ENCODE results near the gene COL18A1. TPM values are rescaled to one million over a fixed set of nuclear protein-coding genes. Genes with fewer than 3 reads are reported as not detected.

COL18A1 gene
- total RNA-seq, 3 donors from 2014 or later (not counting 1 experiment from before 2014, with no cell fraction given), result 12.3 to 22.3 (median 12.7) TPM

DNA sequence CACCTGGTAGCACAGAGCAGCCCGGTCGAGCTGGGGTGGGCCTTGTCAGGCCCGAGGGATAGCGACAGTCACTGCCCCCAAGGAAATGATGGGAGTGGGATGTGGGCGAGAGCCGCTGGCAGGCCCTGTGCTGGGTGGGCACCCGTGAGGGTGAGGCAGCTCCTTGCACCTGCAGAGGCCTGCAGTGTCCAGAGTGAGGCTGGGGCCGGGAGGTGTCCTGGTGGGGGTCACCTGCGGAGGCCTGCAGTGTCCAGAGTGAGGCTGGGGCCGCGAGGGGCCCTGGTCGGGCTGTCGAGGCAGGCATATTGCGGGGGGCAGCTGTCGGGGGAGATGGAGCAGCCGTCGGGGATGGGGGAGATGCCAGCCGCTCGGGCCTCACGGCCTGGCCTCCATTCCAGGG, 87.8 kb downstream of the COL18A1 start:
- no peak overlapping the region for H3K27ac ChIP-seq (ENCODE audit: low read length)
- Mint-ChIP-seq H3K27ac (no peak overlapping the region), H3K4me3 (no peak overlapping the region), H3K36me3 (no peaks in the 10 kb centered on the region), H3K9me3 (no peaks in the 10 kb centered on the region), H3K4me1 (no peaks in the 10 kb centered on the region), H3K27me3 (ENCODE audit: low read depth in 2 of 2) (no peaks in the 10 kb centered on the region)
- ATAC-seq (no peak), DNase-seq (no peak)
- H3K36me3 ChIP-seq (ENCODE audit: control insufficient read depth, insufficient read depth, low read length), result no peaks in the 10 kb centered on the region
- WGBS (ENCODE audit: insufficient coverage), result 95% methylated on average over 20 of the region's 20 CpGs
- intact Hi-C loops (cut with micrococcal nuclease), result no loop called here
- TF ChIP-seq, protein P1, sequence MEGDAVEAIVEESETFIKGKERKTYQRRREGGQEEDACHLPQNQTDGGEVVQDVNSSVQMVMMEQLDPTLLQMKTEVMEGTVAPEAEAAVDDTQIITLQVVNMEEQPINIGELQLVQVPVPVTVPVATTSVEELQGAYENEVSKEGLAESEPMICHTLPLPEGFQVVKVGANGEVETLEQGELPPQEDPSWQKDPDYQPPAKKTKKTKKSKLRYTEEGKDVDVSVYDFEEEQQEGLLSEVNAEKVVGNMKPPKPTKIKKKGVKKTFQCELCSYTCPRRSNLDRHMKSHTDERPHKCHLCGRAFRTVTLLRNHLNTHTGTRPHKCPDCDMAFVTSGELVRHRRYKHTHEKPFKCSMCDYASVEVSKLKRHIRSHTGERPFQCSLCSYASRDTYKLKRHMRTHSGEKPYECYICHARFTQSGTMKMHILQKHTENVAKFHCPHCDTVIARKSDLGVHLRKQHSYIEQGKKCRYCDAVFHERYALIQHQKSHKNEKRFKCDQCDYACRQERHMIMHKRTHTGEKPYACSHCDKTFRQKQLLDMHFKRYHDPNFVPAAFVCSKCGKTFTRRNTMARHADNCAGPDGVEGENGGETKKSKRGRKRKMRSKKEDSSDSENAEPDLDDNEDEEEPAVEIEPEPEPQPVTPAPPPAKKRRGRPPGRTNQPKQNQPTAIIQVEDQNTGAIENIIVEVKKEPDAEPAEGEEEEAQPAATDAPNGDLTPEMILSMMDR (IDR thresholded peaks at IDR 0.05), result no peak
- H3K27me3 ChIP-seq (ENCODE audit: control insufficient read depth, insufficient read depth, low read length), result no peaks in the 10 kb centered on the region
- H3K9me3 ChIP-seq (ENCODE audit: control insufficient read depth, insufficient read depth, low read length), result no peaks in the 10 kb centered on the region
- no peak overlapping the region for H3K4me3 ChIP-seq (ENCODE audit: low read length)
- peaks cover 7% of the 10 kb centered on the region for H3K4me1 ChIP-seq (ENCODE audit: control insufficient read depth, insufficient read depth, low read length)

GRCh38 chr21:45493401-45494001, 88.5 kb downstream of the COL18A1 start:
- Histone ChIP-seq H3K9me3 (ENCODE audit: control insufficient read depth, insufficient read depth, low read length) (no peaks in the 10 kb centered on the region), H3K4me1 (ENCODE audit: control insufficient read depth, insufficient read depth, low read length) (peaks cover 7% of the 10 kb centered on the region), H3K27ac (ENCODE audit: low read length) (no peak overlapping the region), H3K27me3 (ENCODE audit: control insufficient read depth, insufficient read depth, low read length) (no peaks in the 10 kb centered on the region), H3K36me3 (ENCODE audit: control insufficient read depth, insufficient read depth, low read length) (no peaks in the 10 kb centered on the region), H3K4me3 (ENCODE audit: low read length) (no peak overlapping the region)
- H3K27me3 Mint-ChIP-seq (ENCODE audit: low read depth in 2 of 2), result no peaks in the 10 kb centered on the region
- no peaks in the 10 kb centered on the region for H3K4me1 Mint-ChIP-seq
- ATAC-seq (no peak), DNase-seq (no peak)
- no peaks in the 10 kb centered on the region for H3K9me3 Mint-ChIP-seq
- intact Hi-C loops (cut with micrococcal nuclease), result no loop called here
- H3K36me3 Mint-ChIP-seq, result no peaks in the 10 kb centered on the region
- no peak overlapping the region for H3K27ac Mint-ChIP-seq
- TF ChIP-seq, protein P1 (IDR thresholded peaks at IDR 0.05), result no peak
- WGBS (ENCODE audit: insufficient coverage), result 97% methylated on average over 16 of the region's 21 CpGs
- no peak overlapping the region for H3K4me3 Mint-ChIP-seq

GRCh38 chr21:45494135-45494850, 89.3 kb downstream of the COL18A1 start:
- H3K9me3 Mint-ChIP-seq, result no peaks in the 10 kb centered on the region
- H3K27me3 Mint-ChIP-seq (ENCODE audit: low read depth in 2 of 2), result no peaks in the 10 kb centered on the region
- intact Hi-C loops (cut with micrococcal nuclease), result no loop called here
- TF ChIP-seq, protein P1 (IDR thresholded peaks at IDR 0.05), result no peak
- Histone ChIP-seq H3K4me1 (ENCODE audit: control insufficient read depth, insufficient read depth, low read length) (peaks cover 7% of the 10 kb centered on the region), H3K27me3 (ENCODE audit: control insufficient read depth, insufficient read depth, low read length) (no peaks in the 10 kb centered on the region), H3K27ac (ENCODE audit: low read length) (no peak overlapping the region), H3K36me3 (ENCODE audit: control insufficient read depth, insufficient read depth, low read length) (no peaks in the 10 kb centered on the region), H3K4me3 (ENCODE audit: low read length) (no peak overlapping the region), H3K9me3 (ENCODE audit: control insufficient read depth, insufficient read depth, low read length) (no peaks in the 10 kb centered on the region)
- no peaks in the 10 kb centered on the region for H3K4me1 Mint-ChIP-seq
- 90% methylated on average over 27 of the region's 27 CpGs for WGBS (ENCODE audit: insufficient coverage)
- no peak for DNase-seq
- no peak overlapping the region for H3K4me3 Mint-ChIP-seq
- no peak overlapping the region for H3K27ac Mint-ChIP-seq
- no peaks in the 10 kb centered on the region for H3K36me3 Mint-ChIP-seq
- no peak for ATAC-seq
